Panc1 (cell line): ENCODE results near the gene WFIKKN1.

Source experiments
- CTCF ChIP-seq: fragments of 450-650 bp; IDR thresholded peaks from 2 replicates; pipeline ENCODE4 v1.5.1; 2017; ENCODE audit warnings: mild to moderate bottlenecking
- POLR2AphosphoS5 ChIP-seq: IDR thresholded peaks from 2 replicates; pipeline ENCODE4 v1.6.1; 2012; ENCODE audit warnings: mild to moderate bottlenecking, low read depth, low read length, moderate library complexity
- SIN3A ChIP-seq: IDR thresholded peaks from 2 replicates; pipeline ENCODE4 v1.6.1; 2012; ENCODE audit warnings: low read depth, mild to moderate bottlenecking, low read length, moderate library complexity, borderline replicate concordance; ENCODE audit not compliant: insufficient read depth

- no peak for TF ChIP-seq CTCF
- TF ChIP-seq POLR2AphosphoS5 = no peak
- no peak for TF ChIP-seq SIN3A
Observed at GRCh38 chr16:629185-629832, 1.5 kb upstream of the WFIKKN1 start.
